HEK293 (cell line): Measurements from ENCODE around the gene MYL4.

Experiments used
- CTCF ChIP-seq: fragments of 450-650 bp; formaldehyde crosslinking; IDR thresholded peaks from 2 replicates; pipeline ENCODE4 v1.5.1; 2016; ENCODE audit warnings: missing biosample characterization, missing genetic modification characterization
- HOXA7 ChIP-seq: sonication (generic); formaldehyde crosslinking; IDR thresholded peaks from 2 replicates; pipeline ENCODE4 v1.8.1; 2022; ENCODE audit warnings: missing genetic modification reagents, borderline replicate concordance
- HOXD13 ChIP-seq: sonication (generic); formaldehyde crosslinking; IDR thresholded peaks from 2 replicates; pipeline ENCODE4 v1.8.0; 2022; ENCODE audit warnings: missing genetic modification reagents, borderline replicate concordance
- INSM2 ChIP-seq: fragments of 450-650 bp; formaldehyde crosslinking; IDR thresholded peaks from 2 replicates; pipeline ENCODE4 v1.5.1; 2016; ENCODE audit warnings: missing biosample characterization, missing genetic modification characterization
- SCRT1 ChIP-seq: fragments of 450-650 bp; formaldehyde crosslinking; IDR thresholded peaks from 2 replicates; pipeline ENCODE4 v1.5.1; 2016; ENCODE audit warnings: missing biosample characterization, missing genetic modification characterization, borderline replicate concordance
- SP3 ChIP-seq: fragments of 450-650 bp; formaldehyde crosslinking; IDR thresholded peaks from 2 replicates; pipeline ENCODE4 v1.5.1; 2016; ENCODE audit warnings: missing biosample characterization, missing genetic modification characterization
- TCF7L2 ChIP-seq: IDR thresholded peaks from 2 replicates; pipeline ENCODE4 v1.6.1; 2011; ENCODE audit warnings: low read depth, mild to moderate bottlenecking, inconsistent platforms, low read length, moderate library complexity, borderline replicate concordance
- YY1 ChIP-seq: fragments of 450-650 bp; formaldehyde crosslinking; IDR thresholded peaks from 2 replicates; pipeline ENCODE4 v1.5.1; 2018; ENCODE audit warnings: missing biosample characterization, missing genetic modification characterization
- ZBTB48 ChIP-seq: fragments of 450-650 bp; formaldehyde crosslinking; IDR thresholded peaks from 2 replicates; pipeline ENCODE4 v1.5.1; 2016; ENCODE audit warnings: missing biosample characterization, missing genetic modification characterization
- ZBTB8A ChIP-seq: fragments of 450-650 bp; formaldehyde crosslinking; IDR thresholded peaks from 2 replicates; pipeline ENCODE4 v1.5.1; 2016; ENCODE audit warnings: missing biosample characterization, missing genetic modification characterization
- ZEB2 ChIP-seq: fragments of 450-650 bp; formaldehyde crosslinking; IDR thresholded peaks from 2 replicates; pipeline ENCODE4 v1.5.1; 2016; ENCODE audit warnings: missing biosample characterization, missing genetic modification characterization
- ZFP37 ChIP-seq: fragments of 450-650 bp; formaldehyde crosslinking; IDR thresholded peaks from 2 replicates; pipeline ENCODE4 v1.5.1; 2016; ENCODE audit warnings: missing biosample characterization, missing genetic modification characterization
- ZNF112 ChIP-seq: fragments of 450-650 bp; formaldehyde crosslinking; IDR thresholded peaks from 2 replicates; pipeline ENCODE4 v1.5.0; 2017; ENCODE audit warnings: missing biosample characterization, missing genetic modification characterization
- ZNF132 ChIP-seq: fragments of 450-650 bp; formaldehyde crosslinking; IDR thresholded peaks from 2 replicates; pipeline ENCODE4 v1.5.1; 2017; ENCODE audit warnings: missing biosample characterization, missing genetic modification characterization, borderline replicate concordance
- ZNF175 ChIP-seq: fragments of 450-650 bp; formaldehyde crosslinking; IDR thresholded peaks from 2 replicates; pipeline ENCODE4 v1.5.1; 2016; ENCODE audit warnings: missing biosample characterization, missing genetic modification characterization
- ZNF18 ChIP-seq: fragments of 450-650 bp; formaldehyde crosslinking; IDR thresholded peaks from 2 replicates; pipeline ENCODE4 v1.5.1; 2016; ENCODE audit warnings: missing biosample characterization, missing genetic modification characterization
- ZNF202 ChIP-seq: fragments of 450-650 bp; formaldehyde crosslinking; IDR thresholded peaks from 2 replicates; pipeline ENCODE4 v1.5.1; 2016; ENCODE audit warnings: missing biosample characterization, missing genetic modification characterization, borderline replicate concordance
- ZNF23 ChIP-seq: fragments of 450-650 bp; formaldehyde crosslinking; IDR thresholded peaks from 2 replicates; pipeline ENCODE4 v1.5.1; 2016; ENCODE audit warnings: missing biosample characterization, missing genetic modification characterization, borderline replicate concordance
- ZNF335 ChIP-seq: fragments of 450-650 bp; formaldehyde crosslinking; conservative IDR thresholded peaks from 2 replicates; pipeline ENCODE4 v1.5.1; 2016; ENCODE audit warnings: missing biosample characterization, missing genetic modification characterization
- ZNF341 ChIP-seq: fragments of 450-650 bp; formaldehyde crosslinking; IDR thresholded peaks from 2 replicates; pipeline ENCODE4; 2016; ENCODE audit warnings: low read depth, missing biosample characterization, missing genetic modification characterization
- ZNF391 ChIP-seq: fragments of 450-650 bp; formaldehyde crosslinking; IDR thresholded peaks from 2 replicates; pipeline ENCODE4 v1.5.1; 2016; ENCODE audit warnings: low read depth, missing biosample characterization, missing genetic modification characterization, borderline replicate concordance
- ZNF404 ChIP-seq: fragments of 450-650 bp; formaldehyde crosslinking; IDR thresholded peaks from 2 replicates; pipeline ENCODE4 v1.5.1; 2017; ENCODE audit warnings: missing biosample characterization, missing genetic modification characterization
- ZNF416 ChIP-seq: fragments of 450-650 bp; formaldehyde crosslinking; IDR thresholded peaks from 2 replicates; pipeline ENCODE4 v1.5.1; 2016; ENCODE audit warnings: missing biosample characterization, missing genetic modification characterization
- ZNF580 ChIP-seq: fragments of 450-650 bp; formaldehyde crosslinking; IDR thresholded peaks from 2 replicates; pipeline ENCODE4 v1.5.1; 2016; ENCODE audit warnings: missing biosample characterization, missing genetic modification characterization
- ZNF639 ChIP-seq: fragments of 450-650 bp; formaldehyde crosslinking; IDR thresholded peaks from 2 replicates; pipeline ENCODE4 v1.5.1; 2016; ENCODE audit warnings: missing biosample characterization, missing genetic modification characterization
- ZNF701 ChIP-seq: fragments of 450-650 bp; formaldehyde crosslinking; IDR thresholded peaks from 2 replicates; pipeline ENCODE4 v1.5.1; 2016; ENCODE audit warnings: missing biosample characterization, missing genetic modification characterization
- ZNF707 ChIP-seq: fragments of 450-650 bp; formaldehyde crosslinking; IDR thresholded peaks from 2 replicates; pipeline ENCODE4 v1.5.1; 2016; ENCODE audit warnings: missing biosample characterization, missing genetic modification characterization
- ZNF747 ChIP-seq: fragments of 450-650 bp; formaldehyde crosslinking; IDR thresholded peaks from 2 replicates; pipeline ENCODE4 v1.5.1; 2016; ENCODE audit warnings: missing biosample characterization, missing genetic modification characterization
- ZNF76 ChIP-seq: fragments of 450-650 bp; formaldehyde crosslinking; IDR thresholded peaks from 2 replicates; pipeline ENCODE4; 2016; ENCODE audit warnings: low read depth, missing biosample characterization, missing genetic modification characterization, borderline replicate concordance
- ZSCAN16 ChIP-seq: fragments of 450-650 bp; formaldehyde crosslinking; IDR thresholded peaks from 2 replicates; pipeline ENCODE4 v1.5.1; 2016; ENCODE audit warnings: missing biosample characterization, missing genetic modification characterization
- TF ChIP-seq, protein P1 (sequence below): fragments of 450-650 bp; formaldehyde crosslinking; IDR thresholded peaks from 2 replicates; pipeline ENCODE4 v1.5.1; 2017; ENCODE audit warnings: missing biosample characterization, missing genetic modification characterization

MYL4 gene

GRCh38 chr17:47229535-47230443 lies 20.6 kb downstream of the MYL4 start (continued):
- no peak for TF ChIP-seq ZNF112 (tag by site-specific recombination)
- peak; percentile 43; the same call in 1 of the 2 replicates for TF ChIP-seq ZNF639 (tag by site-specific recombination)
- TF ChIP-seq ZNF76 (tag by site-specific recombination), result no peak
- TF ChIP-seq SCRT1 (tag by site-specific recombination), result peak; percentile 78
- no peak for TF ChIP-seq ZBTB48 (tag by site-specific recombination)
- TF ChIP-seq ZNF23 (tag by site-specific recombination), result no peak
- no peak for TF ChIP-seq TCF7L2
- no peak for TF ChIP-seq ZNF175 (tag by site-specific recombination)
- TF ChIP-seq ZSCAN16 (tag by site-specific recombination), result no peak
- TF ChIP-seq HOXA7, result no peak
- no peak for TF ChIP-seq HOXD13 (CRISPR knock-in tag)
- TF ChIP-seq SP3 (tag by site-specific recombination), result no peak; the same call in 1 of the 2 replicates
- TF ChIP-seq CTCF (tag by site-specific recombination), result peak; percentile 80
- TF ChIP-seq ZNF341, result no peak
- TF ChIP-seq YY1 (tag by site-specific recombination), result no peak
- peak; percentile 74; the same call in 1 of the 2 replicates for TF ChIP-seq ZFP37 (tag by site-specific recombination)
- TF ChIP-seq ZNF404 (tag by site-specific recombination), result no peak
- TF ChIP-seq ZNF707 (tag by site-specific recombination), result no peak
- peak; percentile 56 for TF ChIP-seq ZNF335
- no peak for TF ChIP-seq ZNF202 (tag by site-specific recombination)
- no peak for TF ChIP-seq ZNF747 (tag by site-specific recombination)
- no peak for TF ChIP-seq INSM2 (tag by site-specific recombination)
- TF ChIP-seq ZNF580 (tag by site-specific recombination), result no peak
- TF ChIP-seq ZNF18, result no peak
- no peak for TF ChIP-seq ZNF416
- peak; percentile 82 for TF ChIP-seq ZEB2 (tag by site-specific recombination)
- TF ChIP-seq ZNF701 (tag by site-specific recombination), result no peak
- no peak for TF ChIP-seq ZNF132
- no peak for TF ChIP-seq ZNF391 (tag by site-specific recombination)
- no peak for TF ChIP-seq ZBTB8A
- TF ChIP-seq, protein P1, sequence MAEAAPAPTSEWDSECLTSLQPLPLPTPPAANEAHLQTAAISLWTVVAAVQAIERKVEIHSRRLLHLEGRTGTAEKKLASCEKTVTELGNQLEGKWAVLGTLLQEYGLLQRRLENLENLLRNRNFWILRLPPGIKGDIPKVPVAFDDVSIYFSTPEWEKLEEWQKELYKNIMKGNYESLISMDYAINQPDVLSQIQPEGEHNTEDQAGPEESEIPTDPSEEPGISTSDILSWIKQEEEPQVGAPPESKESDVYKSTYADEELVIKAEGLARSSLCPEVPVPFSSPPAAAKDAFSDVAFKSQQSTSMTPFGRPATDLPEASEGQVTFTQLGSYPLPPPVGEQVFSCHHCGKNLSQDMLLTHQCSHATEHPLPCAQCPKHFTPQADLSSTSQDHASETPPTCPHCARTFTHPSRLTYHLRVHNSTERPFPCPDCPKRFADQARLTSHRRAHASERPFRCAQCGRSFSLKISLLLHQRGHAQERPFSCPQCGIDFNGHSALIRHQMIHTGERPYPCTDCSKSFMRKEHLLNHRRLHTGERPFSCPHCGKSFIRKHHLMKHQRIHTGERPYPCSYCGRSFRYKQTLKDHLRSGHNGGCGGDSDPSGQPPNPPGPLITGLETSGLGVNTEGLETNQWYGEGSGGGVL (tag by site-specific recombination), result no peak
